HCT116 (cell line): ENCODE results near the gene RGS7. TPM values are rescaled to one million over a fixed set of nuclear protein-coding genes. Genes with fewer than 3 reads are reported as not detected.

Experiments used
- ATAC-seq: fragments of 200-7000 bp; cut with Tn5 transposase; 2 replicates; pipeline ENCODE4 v1.9.1; 2020; ENCODE audit warnings: mild to moderate bottlenecking, moderate library complexity
- BruUV-seq: library from RNA; stranded (reverse); fragments of 400-500 nt; replicated peaks from 2 replicates; lab custom pipeline; 2021; lab: Mats Ljungman, UMichigan
- CTCF ChIA-PET: fragments of 300-600 bp; sonication (Branson Sonifier 250); formaldehyde crosslinking; loops from one replicate; lab custom pipeline; 2021; ENCODE audit warnings: antibody characterized with exemption; lab: Charles Lee
- POLR2A ChIA-PET: fragments of 300-600, 350-600 bp; sonication (Branson Sonifier 250); formaldehyde crosslinking; loops from one replicate; lab custom pipeline; 2021; ENCODE audit warnings: antibody characterized with exemption; lab: Charles Lee
- RAD21 ChIA-PET, 2 experiments: fragments of 300-600 bp; sonication (Branson Sonifier 250); formaldehyde crosslinking; loops; one replicate each; lab custom pipeline; 2023; ENCODE audit warnings: low total read pairs in 2 of 2; ENCODE audit not compliant: uncharacterized antibody in 2 of 2, unreplicated experiment in 2 of 2, low non-redundant PET in 1 of 2; lab: Charles Lee
- DNase-seq: peaks from one replicate; pipeline ENCODE4 v3.0.0-alpha.2; 2010; ENCODE audit warnings: low read depth, low spot score
- H2AFZ ChIP-seq: fragments of 200-600 bp; shearing (Covaris generic), sonication (generic); 2 replicates; pipeline ENCODE4 v1.6.1; 2017; ENCODE audit warnings: low read depth, mixed run types, mixed read lengths, antibody characterized with exemption, low read length; ENCODE audit not compliant: poor library complexity, severe bottlenecking
- H3K27ac ChIP-seq: 2 replicates; pipeline ENCODE4 v1.5.1; 2012; ENCODE audit warnings: low read depth, low read length
- H3K27me3 ChIP-seq: fragments of 200-600 bp; sonication (generic); 2 replicates; pipeline ENCODE4 v1.6.1; 2016; ENCODE audit warnings: mixed run types, low read length, mixed read lengths; ENCODE audit not compliant: insufficient read depth
- H3K36me3 ChIP-seq, 2 experiments: fragments of 200-500 bp in 1 of 2; fragments of 200-600 bp in 1 of 2; sonication (Bioruptor generic) in 1 of 2; sonication (generic) in 1 of 2; 2 replicates each; pipeline versions ENCODE4 v1.5.1 to v1.6.1; 2014 to 2016; ENCODE audit warnings: low read length in 2 of 2, inconsistent platforms in 1 of 2, mixed read lengths in 1 of 2, mixed run types in 1 of 2; ENCODE audit not compliant: insufficient read depth in 2 of 2, control insufficient read depth in 1 of 2
- H3K4me1 ChIP-seq, 2 experiments: fragments of 200-600 bp in 1 of 2; sonication (generic) in 1 of 2; 2 replicates each; pipeline versions ENCODE4 v1.5.1 to v1.6.1; 2012 to 2017; ENCODE audit warnings: low read length in 2 of 2, inconsistent platforms in 1 of 2, mild to moderate bottlenecking in 1 of 2, mixed read lengths in 1 of 2, mixed run types in 1 of 2, moderate library complexity in 1 of 2; ENCODE audit not compliant: insufficient read depth in 2 of 2, control insufficient read depth in 1 of 2
- H3K4me2 ChIP-seq: fragments of 200-600 bp; sonication (generic); 2 replicates; pipeline ENCODE4 v1.6.1; 2017; ENCODE audit warnings: mixed run types, low read length, mixed read lengths
- H3K4me3 ChIP-seq, 2 experiments: fragments of 200-600 bp in 1 of 2; sonication (generic) in 1 of 2; replicated peaks in 1 of 2; 2 replicates each; pipeline ENCODE4 v1.5.1; 2011 to 2016; ENCODE audit warnings: low read length in 2 of 2, control low read depth in 1 of 2, low read depth in 1 of 2, mild to moderate bottlenecking in 1 of 2, mixed read lengths in 1 of 2, mixed run types in 1 of 2
- H3K79me2 ChIP-seq: fragments of 200-600 bp; sonication (generic); 2 replicates; pipeline ENCODE4 v1.6.1; 2017; ENCODE audit warnings: mild to moderate bottlenecking, mixed run types, low read length, moderate library complexity, mixed read lengths; ENCODE audit not compliant: insufficient read depth
- H3K9ac ChIP-seq: fragments of 200-600 bp; sonication (generic); 2 replicates; pipeline ENCODE4 v1.6.1; 2016; ENCODE audit warnings: low read length, mixed read lengths
- H3K9me2 ChIP-seq: fragments of 200-600 bp; sonication (generic), shearing (Covaris generic); 2 replicates; pipeline ENCODE4 v1.6.1; 2017; ENCODE audit warnings: mixed run types, mild to moderate bottlenecking, moderate library complexity; ENCODE audit not compliant: insufficient read depth
- H3K9me3 ChIP-seq, 2 experiments: fragments of 200-500 bp in 1 of 2; fragments of 200-600 bp in 1 of 2; sonication (Bioruptor generic) in 1 of 2; sonication (generic) in 1 of 2; 2 replicates each; pipeline ENCODE4 v1.6.1; 2014 to 2017; ENCODE audit warnings: low read length in 2 of 2, mixed read lengths in 2 of 2, inconsistent platforms in 1 of 2, low read depth in 1 of 2, mild to moderate bottlenecking in 1 of 2, mixed run types in 1 of 2, moderate library complexity in 1 of 2; ENCODE audit not compliant: control insufficient read depth in 1 of 2, insufficient read depth in 1 of 2
- H4K20me1 ChIP-seq: fragments of 200-600 bp; sonication (generic), shearing (Covaris generic); 2 replicates; pipeline ENCODE4 v1.6.1; 2017; ENCODE audit warnings: mixed run types, mild to moderate bottlenecking, moderate library complexity; ENCODE audit not compliant: insufficient read depth
- ATF3 ChIP-seq: IDR thresholded peaks from 2 replicates; pipeline ENCODE4 v1.6.1; 2012
- CEBPB ChIP-seq: IDR thresholded peaks from 2 replicates; pipeline ENCODE4 v1.6.1; 2012; ENCODE audit warnings: low read depth
- EGR1 ChIP-seq: IDR thresholded peaks from 2 replicates; pipeline ENCODE4 v1.6.1; 2012; ENCODE audit warnings: low read depth
- ELF1 ChIP-seq: IDR thresholded peaks from 2 replicates; pipeline ENCODE4 v1.6.1; 2012; ENCODE audit warnings: low read depth, borderline replicate concordance
- EZH2 ChIP-seq: fragments of 200-600 bp; sonication (generic); IDR thresholded peaks from 2 replicates; pipeline ENCODE4 v1.6.1; 2017; ENCODE audit warnings: antibody characterized with exemption, mixed run types
- EZH2phosphoT487 ChIP-seq: fragments of 200-600 bp; IDR thresholded peaks from 2 replicates; pipeline ENCODE4 v1.6.1; 2018; ENCODE audit warnings: antibody characterized with exemption, borderline replicate concordance
- FOSL1 ChIP-seq: IDR thresholded peaks from 2 replicates; pipeline ENCODE4 v1.6.1; 2012; ENCODE audit warnings: low read depth
- JUND ChIP-seq: IDR thresholded peaks from 2 replicates; pipeline ENCODE4 v1.6.1; 2012
- POLR2A ChIP-seq: IDR thresholded peaks from 2 replicates; pipeline ENCODE4 v1.7.0; 2011; ENCODE audit warnings: borderline replicate concordance; ENCODE audit not compliant: insufficient read depth, insufficient read length; ENCODE audit errors: extremely low read depth
- POLR2AphosphoS5 ChIP-seq: IDR thresholded peaks from 2 replicates; pipeline ENCODE4 v1.6.1; 2011; ENCODE audit warnings: mild to moderate bottlenecking, low read depth, low read length, moderate library complexity
- RAD21 ChIP-seq: IDR thresholded peaks from 2 replicates; pipeline ENCODE4 v1.6.1; 2012; ENCODE audit warnings: low read depth, mild to moderate bottlenecking
- REST ChIP-seq: IDR thresholded peaks from 2 replicates; pipeline ENCODE4 v1.6.1; 2012; ENCODE audit warnings: low read depth
- SIN3A ChIP-seq: IDR thresholded peaks from 2 replicates; pipeline ENCODE4 v1.6.1; 2012; ENCODE audit warnings: low read depth
- SP1 ChIP-seq: IDR thresholded peaks from 2 replicates; pipeline ENCODE4 v1.6.1; 2012; ENCODE audit warnings: low read depth
- YY1 ChIP-seq: IDR thresholded peaks from 2 replicates; pipeline ENCODE4 v1.6.1; 2011; ENCODE audit warnings: low read length, low read depth, moderate library complexity, mild to moderate bottlenecking; ENCODE audit not compliant: insufficient replicate concordance; ENCODE audit errors: extremely low read depth
- ZBTB33 ChIP-seq: IDR thresholded peaks from 2 replicates; pipeline ENCODE4 v1.6.1; 2011; ENCODE audit warnings: mild to moderate bottlenecking, low read length, moderate library complexity; ENCODE audit not compliant: insufficient replicate concordance; ENCODE audit errors: extremely low read depth
- ZFX ChIP-seq: fragments of 450-650 bp; IDR thresholded peaks from 2 replicates; pipeline ENCODE4 v1.6.1; 2017
- ZNF274 ChIP-seq: fragments of 200-500 bp; sonication (Bioruptor generic); IDR thresholded peaks from 2 replicates; pipeline ENCODE4 v1.6.1; 2014; ENCODE audit warnings: mild to moderate bottlenecking, low read depth, low read length, inconsistent platforms
- intact Hi-C: fragments of 100-400 bp; cut with micrococcal nuclease; formaldehyde crosslinking; loops from 2 replicates; pipeline ENCODE4 v1.10.0; 2022
- total RNA-seq: library from RNA; stranded (reverse); gene quantifications from one replicate; pipeline ENCODE4 v1.2.1, GENCODE V29; 2021; ENCODE audit not compliant: unreplicated experiment

RGS7 gene
- total RNA-seq, 1 experiment from 2014 or later: not detected

- Histone ChIP-seq H3K9me3 (peaks cover 0 to 4% of the 10 kb centered on the region in 2 experiments; a peak in 1 of 4 replicates), H3K79me2 (no peaks in the 10 kb centered on the region), H2AFZ (no peak overlapping the region), H3K27ac (no peak overlapping the region), H4K20me1 (no peaks in the 10 kb centered on the region), H3K9ac (no peak overlapping the region), H3K36me3 (no peaks in the 10 kb centered on the region), H3K4me3 (no peak overlapping the region)
- CTCF ChIA-PET: no interaction called here
- DNase-seq (no peak), ATAC-seq (no peak)
- TF ChIP-seq CEBPB: no peak
- TF ChIP-seq EZH2: no peak
- TF ChIP-seq ZNF274: no peak
- no peak for TF ChIP-seq ZBTB33
- no peak for TF ChIP-seq POLR2AphosphoS5
- no peak for TF ChIP-seq SP1
- TF ChIP-seq JUND: no peak
- TF ChIP-seq ELF1: no peak
- TF ChIP-seq POLR2A: no peak
- TF ChIP-seq SIN3A: no peak
- no peak for TF ChIP-seq RAD21
- TF ChIP-seq YY1: no peak
- no peak for TF ChIP-seq REST
- no peak for TF ChIP-seq EGR1
- no peak for TF ChIP-seq EZH2phosphoT487
- no peak for TF ChIP-seq ZFX
- TF ChIP-seq FOSL1: no peak
- TF ChIP-seq ATF3: no peak
- TF ChIP-seq, all 23 proteins: peak for 0
- ChIA-PET POLR2A (no interaction called here), RAD21 (no interaction called here)
- H3K9me2 ChIP-seq: no peaks in the 10 kb centered on the region
- H3K27me3 ChIP-seq: no peaks in the 10 kb centered on the region
- intact Hi-C loops: no loop called here
- no peak overlapping the region for H3K4me2 ChIP-seq
- BruUV-seq: no TSS peak
- H3K4me1 ChIP-seq: no peaks in the 10 kb centered on the region
Measured at GRCh38 chr1:241181971-241182370, 175.0 kb downstream of the RGS7 start.
